ENCODE data around the gene PUS1.

PUS1 gene

DNA sequence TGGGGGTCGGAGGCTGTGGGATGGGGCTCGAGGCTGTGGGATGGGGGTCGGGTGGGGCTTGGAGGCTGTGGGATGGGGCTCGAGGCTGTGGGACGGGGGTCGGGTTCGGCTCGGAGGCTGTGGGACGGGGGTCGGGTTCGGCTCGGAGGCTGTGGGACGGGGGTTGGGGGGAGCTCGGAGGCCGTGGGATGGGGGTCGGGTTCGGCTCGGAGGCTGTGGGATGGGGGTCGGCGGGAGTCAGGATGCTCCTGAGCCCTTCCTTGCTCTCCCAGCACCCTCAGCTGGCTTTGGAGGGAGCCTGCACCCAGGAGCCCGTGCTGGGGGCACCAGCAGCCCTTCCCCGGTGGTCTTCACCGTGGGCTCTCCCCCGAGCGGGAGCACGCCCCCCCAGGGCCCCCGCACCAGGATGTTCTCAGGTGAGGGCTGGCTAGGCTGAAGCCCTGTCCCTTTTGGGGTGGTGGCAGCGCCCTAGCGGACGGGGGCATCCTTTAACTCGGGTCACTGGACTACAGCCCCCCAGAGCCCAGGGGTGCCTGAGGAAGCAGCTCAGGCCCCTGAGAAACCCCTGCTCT is 11.9 kb upstream of the PUS1 start:
- DNase-seq, result peak in 1 of 2 donors; percentile 36

DNA sequence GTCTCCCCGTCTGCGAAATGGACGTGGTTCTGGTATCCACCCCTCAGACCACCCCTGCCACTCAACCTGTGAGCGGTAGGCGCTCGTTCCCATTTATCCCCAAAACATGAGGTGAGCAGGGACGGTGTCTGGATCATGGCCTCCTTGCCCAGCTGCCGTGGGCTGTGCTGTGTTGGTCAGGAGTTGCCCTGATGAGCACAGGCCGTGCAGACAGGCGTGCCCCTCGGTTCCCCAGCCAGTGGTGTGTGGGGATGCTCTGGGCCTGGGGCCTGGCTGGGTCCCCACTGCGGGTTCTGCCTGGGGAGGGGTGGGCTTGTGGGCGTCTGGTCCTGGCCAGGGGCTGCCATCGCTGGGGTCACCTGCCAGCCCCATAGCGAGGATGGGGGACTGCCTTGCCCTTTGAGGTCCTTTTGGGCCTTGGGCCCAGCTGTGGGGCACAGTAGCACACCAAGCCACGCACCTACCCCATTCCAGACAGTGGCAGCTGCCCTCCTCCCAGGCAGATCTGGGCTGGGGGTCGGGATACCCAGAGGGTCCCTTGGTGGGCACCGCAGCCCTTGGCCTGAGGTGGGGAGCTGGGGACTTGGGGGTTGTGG is 11.3 kb upstream of the PUS1 start:
- DNase-seq, result no peak

DNA sequence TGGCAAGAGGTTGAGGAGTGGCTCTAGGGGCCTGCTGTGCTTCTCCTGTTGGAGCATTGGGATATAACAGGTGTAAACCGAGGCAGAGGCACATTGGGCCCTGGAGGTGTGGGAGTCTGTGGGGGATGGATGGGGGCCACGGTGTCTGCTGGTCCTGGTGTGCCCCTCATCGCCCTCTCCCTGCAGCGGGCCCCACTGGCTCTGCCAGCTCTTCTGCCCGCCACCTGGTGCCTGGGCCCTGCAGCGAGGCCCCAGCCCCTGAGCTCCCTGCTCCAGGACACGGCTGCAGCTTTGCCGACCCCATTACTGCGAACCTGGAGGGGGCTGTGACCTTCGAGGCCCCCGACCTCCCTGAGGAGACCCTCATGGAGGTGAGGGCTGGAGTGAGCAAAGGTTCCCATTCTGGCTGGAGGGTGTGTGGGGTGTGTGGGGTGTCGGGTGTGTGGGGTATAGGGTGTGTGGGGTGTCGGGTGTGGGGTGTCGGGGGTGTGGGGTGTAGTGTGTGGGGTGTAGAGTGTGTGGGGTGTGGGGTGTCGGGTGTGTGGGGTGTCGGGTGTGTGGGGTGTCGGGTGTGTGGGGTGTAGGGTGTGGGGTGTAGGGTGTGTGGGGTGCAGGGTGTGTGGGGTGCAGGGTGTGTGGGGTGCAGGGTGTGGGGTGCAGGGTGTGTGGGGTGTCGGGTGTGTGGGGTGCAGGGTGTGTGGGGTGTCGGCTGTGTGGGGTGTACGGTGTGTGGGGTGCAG is 10.6 kb upstream of the PUS1 start:
- no peak for DNase-seq

DNA sequence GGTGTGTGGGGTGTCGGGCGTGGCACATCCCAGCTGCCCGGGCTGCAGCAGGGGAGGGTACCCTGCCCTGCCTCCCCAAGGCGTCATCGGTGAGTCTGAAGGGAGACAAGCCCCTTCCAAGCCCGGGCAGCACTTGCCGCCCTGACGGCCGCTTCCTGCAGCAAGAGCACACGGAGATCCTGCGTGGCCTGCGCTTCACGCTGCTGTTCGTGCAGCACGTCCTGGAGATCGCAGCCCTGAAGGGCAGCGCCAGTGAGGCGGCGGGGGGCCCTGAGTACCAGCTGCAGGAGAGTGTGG is 10.1 kb upstream of the PUS1 start:
- DNase-seq, result no peak

DNA sequence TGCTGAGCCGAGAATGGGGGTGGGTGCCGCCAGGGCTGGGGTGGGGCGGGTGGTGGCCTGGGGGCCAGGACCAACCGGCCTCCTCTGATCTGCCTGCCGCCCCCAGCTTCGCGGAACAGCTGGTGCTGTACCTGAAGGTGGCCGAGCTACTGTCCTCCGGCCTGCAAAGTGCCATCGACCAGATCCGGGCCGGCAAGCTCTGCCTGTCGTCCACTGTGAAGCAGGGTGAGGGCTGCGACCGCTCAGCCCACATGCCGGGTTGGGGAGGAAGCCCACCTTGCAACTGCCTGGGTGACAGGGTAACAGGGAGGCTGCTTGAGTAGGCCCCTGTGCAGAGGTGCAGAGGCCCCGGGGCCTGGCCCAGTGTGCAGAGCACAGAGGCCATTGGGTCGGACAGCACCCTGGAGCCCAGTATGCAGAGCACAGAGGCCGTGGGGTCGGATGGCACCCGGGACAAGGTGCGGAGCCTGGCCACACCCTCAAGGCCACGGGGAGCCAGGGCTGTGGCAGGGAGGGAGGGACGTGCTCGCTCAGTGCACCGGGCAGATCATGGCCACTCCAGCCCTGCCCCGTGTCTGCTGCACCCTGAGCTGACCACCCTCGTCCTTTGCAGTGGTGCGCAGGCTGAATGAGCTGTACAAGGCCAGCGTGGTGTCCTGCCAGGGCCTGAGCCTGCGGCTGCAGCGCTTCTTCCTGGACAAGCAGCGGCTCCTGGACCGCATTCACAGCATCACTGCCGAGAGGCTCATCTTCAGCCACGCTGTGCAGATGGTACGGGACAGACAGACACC is 9.5 kb upstream of the PUS1 start:
- DNase-seq, result no peak

DNA sequence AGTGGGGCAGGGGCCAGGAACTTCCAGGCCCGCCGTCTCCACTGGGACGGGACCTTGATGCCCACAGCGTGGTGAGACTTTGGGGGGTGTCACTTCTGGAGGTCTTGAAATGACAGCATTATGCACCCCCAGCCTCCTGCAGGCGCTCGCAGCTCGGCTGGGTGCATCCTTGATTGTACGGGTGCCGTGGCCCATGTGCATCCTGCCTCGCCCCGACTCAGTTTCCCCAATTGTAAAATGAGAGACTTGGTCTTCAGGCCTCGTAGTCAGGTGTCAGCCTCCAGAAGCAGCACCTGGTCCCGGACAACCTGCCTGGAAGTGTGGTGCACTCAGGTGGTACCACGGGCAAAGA is 8.9 kb upstream of the PUS1 start:
- no peak for DNase-seq

DNA sequence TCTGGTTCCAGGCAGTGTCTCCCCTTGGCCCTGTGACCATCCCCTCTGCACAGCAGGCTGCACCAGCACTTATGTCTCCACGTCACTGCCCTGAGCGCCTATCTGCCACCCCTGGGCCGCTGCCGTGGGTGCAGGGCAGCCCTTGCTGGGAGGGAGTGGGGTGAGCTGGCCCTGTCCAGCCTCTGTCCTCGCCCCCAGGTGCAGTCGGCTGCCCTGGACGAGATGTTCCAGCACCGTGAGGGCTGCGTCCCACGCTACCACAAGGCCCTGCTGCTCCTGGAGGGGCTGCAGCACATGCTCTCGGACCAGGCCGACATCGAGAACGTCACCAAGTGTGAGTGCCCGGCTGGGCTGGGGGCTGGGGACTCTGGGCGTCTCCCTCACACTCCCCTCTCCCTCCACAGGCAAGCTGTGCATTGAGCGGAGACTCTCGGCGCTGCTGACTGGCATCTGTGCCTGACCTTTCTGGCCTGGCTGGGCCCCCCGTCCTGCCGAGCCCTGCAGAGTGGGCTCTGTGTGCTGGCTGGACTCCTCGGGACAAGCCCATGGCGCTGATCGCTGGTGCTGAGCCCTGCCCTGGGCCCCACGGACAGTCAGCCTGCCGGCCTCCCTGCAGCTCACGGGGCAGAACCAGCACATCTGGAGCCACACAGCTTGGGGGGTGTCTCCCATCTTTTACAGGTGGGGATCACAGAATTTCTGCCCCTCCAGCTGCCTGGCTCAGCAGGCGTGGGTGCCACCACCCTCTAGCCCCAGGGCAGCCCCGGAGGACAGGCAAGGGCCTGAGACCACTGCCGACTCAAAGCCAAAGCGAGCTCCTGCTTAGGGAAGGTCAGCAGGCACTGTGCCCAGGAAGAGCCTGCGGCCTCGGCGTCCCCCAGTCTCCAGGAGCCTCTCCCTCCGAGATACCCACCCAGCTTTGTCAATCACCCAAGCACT is 7.9 kb upstream of the PUS1 start:
- no peak for DNase-seq

DNA sequence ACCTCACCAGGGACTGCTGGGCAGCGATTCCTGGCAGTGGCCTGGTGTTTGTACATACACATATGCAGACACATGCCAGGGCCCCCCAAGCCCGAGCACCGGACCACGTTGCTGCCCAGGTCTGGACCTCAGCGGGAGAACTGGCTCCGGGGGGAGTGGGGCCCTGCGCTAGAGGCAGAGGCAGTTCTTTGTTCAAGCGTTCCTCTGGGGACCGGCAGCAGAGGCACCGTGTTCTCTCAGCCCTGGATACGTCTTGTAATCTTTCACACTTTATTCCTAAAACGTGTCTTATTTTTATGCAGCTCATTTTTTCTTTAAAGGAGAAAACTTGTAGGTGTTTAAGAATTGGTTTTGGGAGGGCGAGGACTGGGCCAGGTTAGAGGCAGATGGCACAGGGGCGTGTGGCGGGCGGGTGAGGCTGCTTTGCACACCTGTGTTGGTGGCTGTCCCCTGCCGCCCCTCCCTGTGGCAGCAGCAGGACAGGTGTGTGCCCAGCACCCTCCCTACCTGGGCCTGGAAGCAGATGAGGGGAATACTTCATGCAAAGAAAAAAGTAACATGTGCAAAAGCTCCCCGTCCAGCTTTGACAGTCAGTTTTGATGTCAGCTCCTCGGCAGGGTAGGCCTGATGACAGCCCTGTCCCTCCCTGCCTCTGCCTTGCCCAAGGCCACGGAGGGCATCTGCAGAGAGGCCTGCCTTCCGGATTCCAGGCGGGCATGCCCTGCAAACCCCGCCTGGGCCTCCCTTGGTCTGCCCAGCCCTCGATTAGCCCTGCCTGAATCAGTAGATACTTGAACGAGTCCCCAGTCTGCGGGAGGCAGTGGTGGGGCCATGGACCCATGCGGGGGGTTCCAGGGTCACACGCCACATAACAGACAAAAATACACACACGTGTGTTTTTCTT is 7.0 kb upstream of the PUS1 start:
- DNase-seq, result no peak

DNA sequence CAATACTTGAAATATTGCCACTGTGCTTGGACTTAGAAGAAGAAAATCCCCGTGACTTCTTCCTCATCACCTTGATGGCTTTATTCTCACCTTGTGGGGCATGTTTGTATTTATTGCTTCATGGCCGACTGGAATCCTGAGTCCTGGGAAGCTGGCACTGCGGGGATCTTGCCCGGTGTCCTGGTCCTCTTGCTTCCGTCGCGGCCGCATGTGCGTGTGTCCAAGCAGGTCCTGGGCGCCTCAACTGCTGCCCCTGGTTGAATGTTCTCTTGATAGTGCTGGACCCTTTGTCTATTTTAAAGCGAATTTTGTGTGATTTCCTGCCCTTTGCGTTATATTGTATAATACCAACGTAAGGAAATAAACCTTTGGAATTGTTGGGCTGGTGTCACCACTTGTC is 6.3 kb upstream of the PUS1 start:
- DNase-seq, result no peak

DNA sequence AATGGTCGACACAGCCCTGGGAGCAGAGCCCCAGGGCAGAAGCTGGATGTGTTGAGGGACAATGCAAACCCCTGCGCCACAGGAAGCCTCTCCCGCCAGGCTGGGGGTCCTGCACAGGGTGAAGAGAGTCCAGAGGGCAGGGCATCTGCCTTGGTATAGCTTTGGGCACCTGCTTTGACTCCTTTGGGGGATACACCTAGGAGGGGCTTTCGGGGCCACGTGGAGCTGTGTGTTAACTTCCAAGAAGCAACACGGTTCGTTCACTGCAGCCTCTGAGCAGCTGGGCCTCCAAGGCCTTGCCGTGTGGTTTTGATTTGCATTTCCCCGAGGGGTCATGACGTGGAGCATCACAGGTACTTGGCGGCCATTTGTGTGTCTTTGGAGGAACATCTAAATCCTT is 5.8 kb upstream of the PUS1 start:
- DNase-seq, result no peak

DNA sequence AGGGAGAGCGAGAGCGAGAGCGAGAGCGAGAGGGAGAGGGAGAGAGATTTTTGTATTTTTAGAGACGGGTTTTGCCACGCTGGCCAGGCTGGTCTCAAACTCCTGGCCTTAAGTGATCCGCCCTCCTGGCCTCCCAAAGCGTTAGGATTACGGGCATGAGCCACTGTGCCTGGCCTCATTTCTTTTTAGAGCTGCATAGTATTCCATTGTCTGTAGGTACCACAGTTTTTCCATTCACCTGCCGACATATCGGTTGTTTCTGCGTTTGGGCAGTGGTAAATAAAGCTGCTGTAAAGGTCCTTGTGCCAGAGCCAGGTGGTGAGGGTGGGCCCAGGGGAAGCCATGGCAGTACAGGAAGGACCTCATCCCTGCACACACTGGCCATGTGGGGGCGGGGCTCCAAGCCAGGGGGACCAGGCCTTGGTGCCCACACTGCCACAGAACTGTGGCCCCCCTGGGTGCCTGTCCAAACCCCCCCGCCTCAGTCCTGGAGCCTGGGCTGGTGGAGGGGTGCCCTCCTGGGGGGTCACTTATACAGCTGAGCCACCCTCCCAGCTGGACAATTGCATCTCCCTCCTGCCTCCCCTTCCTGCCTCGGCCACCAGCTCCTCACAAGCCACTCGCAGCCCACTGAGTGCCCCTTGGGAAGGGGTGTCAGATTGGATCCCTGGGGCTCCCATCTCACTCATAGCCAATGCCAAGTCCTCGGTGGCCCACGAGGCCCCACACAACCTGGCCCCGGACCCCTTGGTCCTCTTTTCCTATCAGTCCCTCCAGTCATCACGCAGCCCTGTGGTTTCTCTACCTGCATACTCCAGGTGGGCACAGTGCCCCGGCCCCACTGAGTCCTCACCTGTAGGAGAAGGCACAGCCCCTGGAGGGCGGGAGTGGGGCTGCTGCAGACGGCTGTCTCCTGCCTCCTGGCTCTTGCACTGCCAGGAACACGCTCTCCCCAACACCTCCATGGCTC is 1.7 kb upstream of the PUS1 start:
- DNase-seq, result no peak

DNA sequence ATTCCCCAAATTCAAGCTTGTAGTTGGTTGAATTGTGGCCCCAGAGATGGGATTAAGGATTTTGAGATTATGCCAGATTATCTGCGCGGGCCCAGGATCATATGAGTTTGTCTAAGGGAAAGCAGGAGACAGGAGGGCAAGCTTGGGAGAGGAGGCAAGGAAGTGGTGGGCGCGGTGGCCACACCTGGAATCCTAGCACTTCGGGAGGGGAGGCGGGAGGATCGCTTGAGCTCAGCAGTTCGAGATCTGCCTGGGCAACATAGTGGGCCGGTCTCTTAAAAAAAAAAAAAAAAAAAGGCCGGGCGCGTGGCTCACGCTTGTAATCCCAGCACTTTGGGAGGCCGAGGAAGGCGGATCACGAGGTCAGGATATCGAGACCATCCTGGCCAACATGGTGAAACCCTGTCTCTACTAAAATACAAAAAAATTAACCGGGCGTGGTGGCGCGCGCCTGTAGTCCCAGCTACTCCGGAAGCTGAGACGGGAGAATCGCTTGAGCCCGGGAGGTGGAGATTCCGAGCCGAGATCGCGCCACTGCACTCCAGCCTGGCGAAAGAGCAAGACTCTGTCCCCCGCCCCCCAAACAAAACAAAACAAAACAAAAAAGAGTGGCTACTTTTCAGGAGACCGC is 881 bp upstream of the PUS1 start:
- DNase-seq, result no peak

DNA sequence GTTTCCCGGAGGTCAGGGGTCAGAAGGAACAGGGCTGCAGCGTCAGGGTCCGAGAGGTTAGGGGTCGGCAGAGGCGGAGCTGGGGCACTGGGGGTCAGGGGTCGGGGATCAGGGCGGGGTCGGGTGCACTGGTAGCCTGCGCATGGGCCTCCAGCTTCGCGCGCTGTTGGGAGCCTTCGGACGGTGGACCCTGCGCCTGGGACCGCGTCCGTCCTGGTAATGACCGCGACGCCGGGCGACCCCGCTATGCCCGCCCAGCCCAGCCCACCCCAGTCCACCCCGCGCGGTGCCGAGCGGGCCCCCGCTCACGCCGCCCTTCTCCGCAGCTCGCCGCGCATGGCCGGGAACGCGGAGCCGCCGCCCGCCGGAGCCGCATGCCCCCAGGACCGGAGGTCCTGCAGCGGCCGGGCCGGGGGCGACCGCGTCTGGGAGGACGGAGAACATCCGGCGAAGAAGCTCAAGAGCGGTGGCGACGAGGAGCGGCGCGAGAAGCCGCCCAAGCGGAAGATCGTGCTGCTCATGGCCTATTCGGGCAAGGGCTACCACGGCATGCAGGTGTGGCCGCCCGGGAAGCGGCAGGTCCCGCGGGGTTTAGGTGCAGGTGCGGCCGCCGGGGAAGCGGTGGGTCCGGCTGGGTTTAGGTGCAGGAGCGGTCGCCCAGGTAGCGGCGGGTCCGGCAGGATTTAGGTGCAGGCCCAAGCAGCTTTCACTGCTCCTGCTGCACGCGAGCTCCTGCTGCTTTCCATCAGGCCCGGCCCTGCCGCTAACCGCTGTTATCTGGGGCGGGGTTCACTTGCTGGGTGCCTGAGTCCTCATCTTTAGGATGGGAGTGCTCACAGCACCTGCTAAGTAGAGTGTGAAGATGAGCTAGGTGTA is 743 bp downstream of the PUS1 start:
- peak; percentile 31 to 37 for DNase-seq

DNA sequence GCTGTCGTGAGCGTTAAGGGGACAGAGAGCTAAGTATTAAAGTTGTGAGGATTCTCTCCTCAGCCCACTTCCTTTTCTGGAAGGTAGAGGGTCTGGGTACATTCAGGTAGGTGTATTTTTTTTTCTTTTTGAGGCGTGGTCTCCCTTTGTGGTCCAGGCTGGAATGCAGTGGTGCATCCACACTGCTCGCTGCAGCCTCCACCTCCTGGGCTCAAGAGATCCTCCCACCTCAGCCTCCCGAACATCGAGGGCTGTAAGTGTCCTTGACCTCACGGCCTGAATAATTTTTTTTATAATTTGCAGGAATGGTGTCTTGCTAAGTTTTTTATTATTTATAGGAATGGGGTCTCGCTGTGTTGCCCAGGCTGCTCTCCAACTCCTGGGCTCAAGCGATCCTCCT is 1.4 kb downstream of the PUS1 start:
- DNase-seq, result no peak

DNA sequence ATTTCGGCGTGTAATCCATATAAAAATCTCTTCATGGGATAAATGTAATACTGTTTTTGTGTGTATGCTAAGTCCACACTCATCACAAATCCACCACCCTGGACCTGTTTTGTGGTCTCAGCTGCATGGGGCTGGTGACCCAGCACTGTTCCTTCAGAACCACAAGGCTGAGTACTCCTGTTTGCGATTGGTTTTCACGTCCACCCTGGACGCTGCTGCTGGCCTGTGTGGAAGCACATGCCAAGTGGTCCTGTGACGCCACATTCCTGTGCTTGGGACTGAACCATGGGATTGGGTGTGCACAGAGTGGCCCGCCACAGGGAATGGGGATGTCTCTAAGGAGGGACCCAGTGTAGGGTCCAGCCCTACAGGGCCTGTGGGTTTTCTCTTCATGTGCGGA is 4.3 kb downstream of the PUS1 start:
- DNase-seq, result no peak

DNA sequence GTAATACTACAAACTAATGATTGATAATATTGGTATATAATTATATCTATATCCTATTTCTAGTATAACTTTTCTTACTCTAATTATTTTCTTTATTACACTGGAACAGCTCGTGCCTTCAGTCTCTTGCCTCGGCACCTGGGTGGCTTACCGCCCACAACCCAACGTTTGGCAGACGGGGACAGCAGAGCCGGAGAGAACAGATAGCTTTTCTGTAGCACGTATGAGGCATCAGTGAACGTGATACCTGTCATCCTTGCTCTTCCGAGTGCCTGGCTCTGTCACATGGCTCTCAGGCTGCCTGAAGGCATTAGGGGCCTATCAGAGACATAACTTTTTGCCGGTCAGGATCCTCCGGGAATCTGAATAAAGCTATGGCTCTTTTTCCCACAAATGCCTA is 5.5 kb downstream of the PUS1 start:
- DNase-seq, result no peak

DNA sequence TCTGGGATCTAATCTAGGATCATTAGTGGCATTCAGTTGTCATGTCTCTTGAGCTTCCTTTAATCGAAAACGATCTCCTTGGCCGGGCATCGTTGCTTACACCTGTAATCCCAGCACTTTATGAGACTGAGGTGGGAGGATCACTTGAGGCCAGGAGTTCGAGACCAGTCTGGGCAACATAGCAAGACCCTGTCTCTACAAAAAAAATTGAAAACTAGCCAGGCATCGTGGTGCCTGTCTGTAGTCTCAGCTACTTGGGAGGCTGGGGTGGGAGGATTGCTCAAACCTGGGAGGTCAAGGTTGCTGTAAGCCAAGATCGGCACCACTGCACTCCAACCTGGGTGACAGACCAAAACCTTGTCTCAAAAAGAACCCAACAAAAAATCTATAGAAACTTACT is 9.0 kb downstream of the PUS1 start:
- DNase-seq, result no peak

DNA sequence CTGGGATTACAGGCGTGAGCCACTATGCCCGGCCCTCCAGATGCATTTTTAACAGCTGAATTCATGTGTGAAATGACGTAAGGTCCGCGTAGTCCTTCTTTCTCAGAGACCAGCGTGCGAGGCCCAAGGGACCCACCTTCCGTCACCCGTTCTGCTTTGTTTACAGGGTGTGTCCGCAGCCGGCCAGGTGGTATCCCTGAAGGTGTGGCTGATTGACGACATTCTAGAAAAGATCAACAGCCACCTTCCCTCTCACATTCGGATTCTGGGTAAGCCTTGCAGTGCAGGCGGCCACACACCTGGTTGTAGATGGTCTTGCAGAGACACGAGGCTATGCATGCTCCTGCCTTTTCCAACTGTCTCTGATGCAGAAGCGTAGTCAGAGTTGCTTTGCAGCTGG is 9.9 kb downstream of the PUS1 start:
- no peak for DNase-seq

DNA sequence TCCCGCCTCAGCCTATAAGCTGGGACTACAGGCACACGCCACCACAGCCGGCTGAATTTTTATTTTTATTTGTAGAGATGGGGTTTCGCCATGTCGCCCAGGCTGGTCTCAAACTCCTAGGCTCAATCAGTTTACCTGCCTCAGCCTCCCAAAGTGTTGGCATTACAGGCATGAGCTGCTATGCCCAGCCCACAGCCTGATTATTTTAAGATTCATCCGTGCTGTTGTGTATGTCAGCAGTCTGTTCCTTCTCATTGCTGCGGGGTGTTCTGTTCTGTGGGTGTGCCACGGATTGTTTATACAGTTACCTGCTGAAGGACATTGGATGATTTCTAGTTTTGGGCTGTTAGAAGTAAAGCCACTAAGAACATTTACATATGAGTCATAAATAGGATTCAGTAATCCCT is 11.1 kb downstream of the PUS1 start:
- no peak for DNase-seq
